IMR-90 (cell line): ENCODE data around the gene F10. TPM values are rescaled to one million over a fixed set of nuclear protein-coding genes. Genes with fewer than 3 reads are reported as not detected.

ENCODE experiments used
- ATAC-seq: fragments of 200-7000 bp; cut with Tn5 transposase; 2 replicates; pipeline ENCODE4 v1.9.1; 2020; ENCODE audit warnings: low read depth, mild to moderate bottlenecking, moderate library complexity
- BruUV-seq: library from RNA; stranded (reverse); fragments of 400-500 nt; replicated peaks from 2 replicates; lab custom pipeline; 2021; lab: Mats Ljungman, UMichigan
- CTCF ChIA-PET: fragments of 300-600 bp; formaldehyde crosslinking; extraction: SDS; loops from one replicate; lab custom pipeline; 2021; ENCODE audit warnings: antibody characterized with exemption; lab: Yijun Ruan, JAX
- POLR2A ChIA-PET: fragments of 300-600 bp; sonication (Branson Sonifier 250); formaldehyde crosslinking; loops from one replicate; lab custom pipeline; 2022; ENCODE audit warnings: antibody characterized with exemption; ENCODE audit not compliant: unreplicated experiment; lab: Charles Lee
- DNase-seq: peaks from one replicate; pipeline ENCODE4 v3.0.0; 2013
- H2AFZ ChIP-seq: replicated peaks from 2 replicates; pipeline ENCODE3; 2013; ENCODE audit warnings: low read length, mild to moderate bottlenecking; ENCODE audit not compliant: poor library complexity
- H2AK5ac ChIP-seq: 2 replicates; pipeline ENCODE4 v1.6.1; 2013; ENCODE audit warnings: low read depth, low read length, inconsistent platforms
- H2AK9ac ChIP-seq: replicated peaks from 2 replicates; pipeline ENCODE3; 2013; ENCODE audit warnings: mild to moderate bottlenecking, low read depth, low read length, moderate library complexity; ENCODE audit not compliant: poor library complexity
- H2BK120ac ChIP-seq: 2 replicates; pipeline ENCODE4 v1.6.1; 2013; ENCODE audit warnings: low read depth, low read length, inconsistent platforms
- H2BK15ac ChIP-seq: 3 replicates; pipeline ENCODE4 v1.6.1; 2013; ENCODE audit warnings: low read depth, low read length, inconsistent platforms
- H2BK20ac ChIP-seq: 2 replicates; pipeline ENCODE4 v1.6.1; 2013; ENCODE audit warnings: low read depth, mild to moderate bottlenecking, inconsistent platforms, low read length, moderate library complexity
- H2BK5ac ChIP-seq: 2 replicates; pipeline ENCODE4 v1.6.1; 2013; ENCODE audit warnings: mild to moderate bottlenecking, low read depth, low read length, inconsistent platforms; ENCODE audit not compliant: poor library complexity, severe bottlenecking
- H3K14ac ChIP-seq: replicated peaks from 2 replicates; pipeline ENCODE4 v1.6.1; 2013; ENCODE audit warnings: low read depth, low read length, inconsistent platforms
- H3K18ac ChIP-seq: 2 replicates; pipeline ENCODE4 v1.6.1; 2013; ENCODE audit warnings: low read depth, low read length, control low read depth
- H3K23ac ChIP-seq: 2 replicates; pipeline ENCODE4 v1.6.1; 2013; ENCODE audit warnings: low read depth, low read length, inconsistent platforms
- H3K27ac ChIP-seq: 2 replicates; pipeline ENCODE4 v1.5.1; 2013; ENCODE audit warnings: mild to moderate bottlenecking, control low read depth, low read length; ENCODE audit not compliant: insufficient read depth
- H3K27me3 ChIP-seq: 2 replicates; pipeline ENCODE4 v1.6.1; 2013; ENCODE audit warnings: low read length; ENCODE audit not compliant: control insufficient read depth, insufficient read depth
- H3K36me3 ChIP-seq: 2 replicates; pipeline ENCODE4 v1.6.1; 2013; ENCODE audit warnings: low read length, mixed read lengths; ENCODE audit not compliant: control insufficient read depth, insufficient read depth
- H3K4ac ChIP-seq: 2 replicates; pipeline ENCODE4 v1.6.1; 2013; ENCODE audit warnings: low read depth, low read length, inconsistent platforms
- H3K4me1 ChIP-seq: 2 replicates; pipeline ENCODE4 v1.6.1; 2013; ENCODE audit warnings: low read length, mixed read lengths; ENCODE audit not compliant: control insufficient read depth, insufficient read depth
- H3K4me2 ChIP-seq: 2 replicates; pipeline ENCODE4 v1.6.1; 2013; ENCODE audit warnings: low read depth, mild to moderate bottlenecking, control low read depth, low read length, moderate library complexity
- H3K4me3 ChIP-seq: 2 replicates; pipeline ENCODE4 v1.5.1; 2013; ENCODE audit warnings: low read depth, mild to moderate bottlenecking, control low read depth, low read length, moderate library complexity; ENCODE audit not compliant: insufficient read depth
- H3K56ac ChIP-seq: 2 replicates; pipeline ENCODE4 v1.6.1; 2013; ENCODE audit warnings: low read length, inconsistent platforms; ENCODE audit not compliant: insufficient read depth; ENCODE audit errors: extremely low read depth
- H3K79me1 ChIP-seq, 2 experiments: 2 replicates each; pipeline ENCODE4 v1.6.1; 2013; ENCODE audit warnings: low read length in 2 of 2, inconsistent platforms in 1 of 2, low read depth in 1 of 2
- H3K9ac ChIP-seq: 2 replicates; pipeline ENCODE4 v1.6.1; 2013; ENCODE audit warnings: low read depth, low read length, control low read depth
- H3K9me1 ChIP-seq: 2 replicates; pipeline ENCODE4 v1.6.1; 2013; ENCODE audit warnings: low read length, inconsistent platforms; ENCODE audit not compliant: insufficient read depth
- H3K9me3 ChIP-seq: 2 replicates; pipeline ENCODE4 v1.6.1; 2013; ENCODE audit warnings: low read length; ENCODE audit not compliant: control insufficient read depth, insufficient read depth
- H4K20me1 ChIP-seq: 2 replicates; pipeline ENCODE4 v1.6.1; 2013; ENCODE audit warnings: low read length, inconsistent platforms; ENCODE audit not compliant: insufficient read depth
- H4K5ac ChIP-seq: 2 replicates; pipeline ENCODE4 v1.6.1; 2013; ENCODE audit warnings: mild to moderate bottlenecking, low read depth, low read length, control low read depth
- H4K8ac ChIP-seq, 2 experiments: 2 replicates each; pipeline ENCODE4 v1.6.1; 2013; ENCODE audit warnings: low read depth in 2 of 2, low read length in 2 of 2, control low read depth in 1 of 2, inconsistent platforms in 1 of 2
- H4K91ac ChIP-seq: 2 replicates; pipeline ENCODE4 v1.6.1; 2013; ENCODE audit warnings: low read depth, low read length, inconsistent platforms; ENCODE audit not compliant: insufficient read depth
- CEBPB ChIP-seq: IDR thresholded peaks from 2 replicates; pipeline ENCODE4 v1.6.1; 2012; ENCODE audit warnings: low read depth, low read length, improper control_type of control experiment
- CHD1 ChIP-seq: IDR thresholded peaks from 2 replicates; pipeline ENCODE4 v1.6.1; 2012; ENCODE audit warnings: low read depth, low read length, improper control_type of control experiment
- ELK1 ChIP-seq: fragments of 150-350 bp; IDR thresholded peaks from 2 replicates; pipeline ENCODE4 v1.6.1; 2016; ENCODE audit warnings: low read depth, mild to moderate bottlenecking, low read length, moderate library complexity, borderline replicate concordance
- MAFK ChIP-seq: IDR thresholded peaks from 2 replicates; pipeline ENCODE4 v1.6.1; 2012; ENCODE audit warnings: low read depth, low read length, improper control_type of control experiment
- MAZ ChIP-seq: IDR thresholded peaks from 2 replicates; pipeline ENCODE4 v1.6.1; 2012; ENCODE audit warnings: low read depth, mild to moderate bottlenecking, low read length, improper control_type of control experiment, moderate library complexity, borderline replicate concordance
- MXI1 ChIP-seq: IDR thresholded peaks from 2 replicates; pipeline ENCODE4 v1.6.1; 2012; ENCODE audit warnings: low read depth, mild to moderate bottlenecking, low read length, moderate library complexity, borderline replicate concordance
- POLR2A ChIP-seq: IDR thresholded peaks from 2 replicates; pipeline ENCODE4 v1.6.1; 2012; ENCODE audit warnings: mild to moderate bottlenecking, low read depth, low read length
- RAD21 ChIP-seq: IDR thresholded peaks from 2 replicates; pipeline ENCODE4 v1.6.1; 2012; ENCODE audit warnings: low read length, improper control_type of control experiment
- SMC3 ChIP-seq: fragments of 150-350 bp; IDR thresholded peaks from 2 replicates; pipeline ENCODE4 v1.6.1; 2016; ENCODE audit warnings: low read depth, mild to moderate bottlenecking, antibody characterized with exemption, low read length, moderate library complexity
- USF2 ChIP-seq: fragments of 150-350 bp; IDR thresholded peaks from 2 replicates; pipeline ENCODE4 v1.6.1; 2017; ENCODE audit warnings: mild to moderate bottlenecking, antibody characterized with exemption, low read length, low read depth
- WGBS, 2 experiments: methylation state at CpG; one replicate each; pipeline versions ENCODE4 v1.1.5 to v1.1.7; 2013; ENCODE audit warnings: missing lambda C conversion rate in 2 of 2; ENCODE audit not compliant: insufficient read length in 1 of 2; ENCODE audit errors: extremely low coverage in 2 of 2; 5-methylcytosine and 5-hydroxymethylcytosine counted together
- dilution Hi-C: fragments of 300-500 bp; cut with HindIII; formaldehyde crosslinking; loops from one replicate; pipeline ENCODE4 v1.14.3; 2018; ENCODE audit warnings: low sequenced_read_pairs; ENCODE audit not compliant: unreplicated experiment
- in situ Hi-C: fragments of 300-500 bp; cut with MboI; formaldehyde crosslinking; loops from 3 replicates; pipeline ENCODE4 v1.14.3; 2019; ENCODE audit warnings: low sequenced_read_pairs, inconsistent platforms, mixed read lengths
- intact Hi-C: fragments of 100-400 bp; cut with micrococcal nuclease; formaldehyde crosslinking; loops from 2 replicates; pipeline ENCODE4 v1.10.0; 2022
- polyA plus RNA-seq, 3 experiments: library from polyadenylated mRNA; depleted of rRNA; stranded (reverse); fragments of >200 nt; gene quantifications; 2 replicates each; pipeline ENCODE4 v1.2.3, GENCODE V29; 2012; ENCODE audit warnings: low replicate concordance in 1 of 3
- total RNA-seq: library from RNA; depleted of rRNA; stranded (reverse); fragments of >200 nt; gene quantifications from 2 replicates; pipeline ENCODE4 v1.2.3, GENCODE V29; 2012
- TF ChIP-seq, protein P1 (sequence below): conservative IDR thresholded peaks from 2 replicates; pipeline ENCODE4 v1.5.1; 2012; ENCODE audit warnings: mild to moderate bottlenecking, low read depth, low read length, improper control_type of control experiment

The F10 gene
- total and polyA plus RNA-seq, 2 of the 4 experiments (the other 2 are of a cell fraction), result 9.1 to 19.5 TPM

- CTCF ChIA-PET, result no interaction called here
- POLR2A ChIA-PET, result no interaction called here
Measured at GRCh38 chr13:113091211-113091771, 31.3 kb upstream of the F10 start.

More at GRCh38 chr13:113091211-113091771, 31.3 kb upstream of the F10 start:
- no peaks in the 10 kb centered on the region for H3K36me3 ChIP-seq
- no peaks in the 10 kb centered on the region for H3K9me3 ChIP-seq
- H4K8ac ChIP-seq, result no peak overlapping the region
- no peak overlapping the region for H2BK15ac ChIP-seq
- no peaks in the 10 kb centered on the region for H3K9me1 ChIP-seq
- H3K27me3 ChIP-seq, result peaks cover 57% of the 10 kb centered on the region
- H3K4me1 ChIP-seq, result no peaks in the 10 kb centered on the region
- DNase-seq (no peak), ATAC-seq (no peak)
- no peak overlapping the region for H3K4me2 ChIP-seq
- no peak overlapping the region for H3K18ac ChIP-seq
- H4K5ac ChIP-seq, result no peak overlapping the region
- dilution Hi-C loops (no loop called here), intact Hi-C loops (no loop called here), in situ Hi-C loops (no loop called here)
- H3K4me3 ChIP-seq, result no peak overlapping the region
- H2AK5ac ChIP-seq, result no peak overlapping the region
- no peak overlapping the region for H2BK5ac ChIP-seq
- no peak overlapping the region for H3K27ac ChIP-seq
- no peak overlapping the region for H3K56ac ChIP-seq
- H4K20me1 ChIP-seq, result no peaks in the 10 kb centered on the region
- H3K23ac ChIP-seq, result no peak overlapping the region
- 82% methylated on average over 9 of the region's 30 CpGs; no CpG with 5 or more reads in 1 of the 2 experiments for WGBS, 2 experiments
- H4K91ac ChIP-seq, result no peak overlapping the region
- H2BK20ac ChIP-seq, result no peak overlapping the region
- H3K79me1 ChIP-seq, result no peaks in the 10 kb centered on the region
- no peak overlapping the region for H2BK120ac ChIP-seq
- TF ChIP-seq POLR2A, result no peak
- TF ChIP-seq USF2, result no peak
- no peak for TF ChIP-seq CHD1
- no peak for TF ChIP-seq ELK1
- TF ChIP-seq, protein P1, sequence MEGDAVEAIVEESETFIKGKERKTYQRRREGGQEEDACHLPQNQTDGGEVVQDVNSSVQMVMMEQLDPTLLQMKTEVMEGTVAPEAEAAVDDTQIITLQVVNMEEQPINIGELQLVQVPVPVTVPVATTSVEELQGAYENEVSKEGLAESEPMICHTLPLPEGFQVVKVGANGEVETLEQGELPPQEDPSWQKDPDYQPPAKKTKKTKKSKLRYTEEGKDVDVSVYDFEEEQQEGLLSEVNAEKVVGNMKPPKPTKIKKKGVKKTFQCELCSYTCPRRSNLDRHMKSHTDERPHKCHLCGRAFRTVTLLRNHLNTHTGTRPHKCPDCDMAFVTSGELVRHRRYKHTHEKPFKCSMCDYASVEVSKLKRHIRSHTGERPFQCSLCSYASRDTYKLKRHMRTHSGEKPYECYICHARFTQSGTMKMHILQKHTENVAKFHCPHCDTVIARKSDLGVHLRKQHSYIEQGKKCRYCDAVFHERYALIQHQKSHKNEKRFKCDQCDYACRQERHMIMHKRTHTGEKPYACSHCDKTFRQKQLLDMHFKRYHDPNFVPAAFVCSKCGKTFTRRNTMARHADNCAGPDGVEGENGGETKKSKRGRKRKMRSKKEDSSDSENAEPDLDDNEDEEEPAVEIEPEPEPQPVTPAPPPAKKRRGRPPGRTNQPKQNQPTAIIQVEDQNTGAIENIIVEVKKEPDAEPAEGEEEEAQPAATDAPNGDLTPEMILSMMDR, result no peak
- no peak for TF ChIP-seq MAZ
- no peak for TF ChIP-seq MXI1
- TF ChIP-seq CEBPB, result no peak
- no peak for TF ChIP-seq SMC3
- no peak for TF ChIP-seq RAD21
- TF ChIP-seq MAFK, result no peak
- H2AK9ac ChIP-seq, result no peak overlapping the region
- no peak overlapping the region for H3K14ac ChIP-seq
- H2AFZ ChIP-seq, result no peak overlapping the region
- no peak overlapping the region for H3K9ac ChIP-seq
- BruUV-seq, result no TSS peak
- no peak overlapping the region for H3K4ac ChIP-seq
